RKO (cell line): ENCODE results near the gene LCN1.

Source experiments
- DNase-seq: peaks from one replicate; pipeline ENCODE4 v3.0.0-alpha.2; 2016; ENCODE audit warnings: low spot score

Gene LCN1

GRCh38 chr9:135520916-135521607 lies at the start of gene LCN1:
Gene LCN1 (plus strand): TSS chr9:135521440. CDS start chr9:135521498, 58 bp downstream.
- DNase-seq, result no peak

- no peak for DNase-seq
Observed at GRCh38 chr9:135471791-135472640, 49.2 kb upstream of the LCN1 start.

GRCh38 chr9:135473972-135474543 lies 47.2 kb upstream of the LCN1 start:
- DNase-seq, result no peak

GRCh38 chr9:135474915-135475314 lies 46.3 kb upstream of the LCN1 start:
- DNase-seq, result no peak

GRCh38 chr9:135476561-135477355 lies 44.5 kb upstream of the LCN1 start:
- DNase-seq, result no peak

GRCh38 chr9:135478191-135478590 lies 43.0 kb upstream of the LCN1 start:
- DNase-seq, result no peak

GRCh38 chr9:135478829-135479468 lies 42.3 kb upstream of the LCN1 start:
- DNase-seq, result peak; percentile 78

GRCh38 chr9:135479469-135480052 lies 41.7 kb upstream of the LCN1 start, which contains the start of gene PPP1R26:
Gene PPP1R26 (plus strand): TSS chr9:135479782. CDS start chr9:135484511, 4,729 bp downstream.
- DNase-seq, result peak; percentile 69

GRCh38 chr9:135480071-135480939 lies 40.9 kb upstream of the LCN1 start:
- peak; percentile 74 for DNase-seq

GRCh38 chr9:135480940-135481310 lies 40.3 kb upstream of the LCN1 start:
- DNase-seq, result peak; percentile 61

GRCh38 chr9:135482015-135482754 lies 39.1 kb upstream of the LCN1 start:
- no peak for DNase-seq

- DNase-seq, result no peak
Observed at GRCh38 chr9:135484460-135485277, 36.6 kb upstream of the LCN1 start.

GRCh38 chr9:135485385-135485784 lies 35.9 kb upstream of the LCN1 start:
- no peak for DNase-seq

GRCh38 chr9:135485832-135486231 lies 35.4 kb upstream of the LCN1 start:
- DNase-seq, result no peak

- DNase-seq, result no peak
Observed at GRCh38 chr9:135486267-135487065, 34.8 kb upstream of the LCN1 start.

GRCh38 chr9:135487281-135488012 lies 33.8 kb upstream of the LCN1 start:
- no peak for DNase-seq

- DNase-seq, result no peak
Observed at GRCh38 chr9:135488013-135488330, 33.3 kb upstream of the LCN1 start.
